Measurements from ENCODE around the gene LRRC40.

The LRRC40 gene

DNA sequence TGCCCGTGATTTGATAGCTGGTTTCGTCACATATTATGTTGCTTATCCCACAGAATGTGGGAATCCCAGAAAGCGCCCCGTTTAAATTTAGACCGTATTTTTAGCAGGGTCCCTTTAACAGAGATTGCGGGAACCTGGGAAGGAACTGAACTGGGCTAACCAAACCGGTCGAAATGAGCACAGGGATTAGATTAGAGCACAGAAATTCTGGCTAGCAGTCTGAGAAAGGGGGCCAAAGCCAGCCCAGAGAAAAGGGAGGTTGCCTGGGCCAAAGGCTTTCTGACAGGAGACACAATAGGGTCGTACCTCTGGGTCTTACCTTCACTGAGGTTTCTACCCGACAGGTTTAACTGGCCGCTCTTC, 327 bp downstream of the LRRC40 start:
- no peak for DNase-seq (ENCODE audit: low read depth, low spot score)
- POLR2A ChIA-PET: interaction anchor here (1.1 to 2.6 kb wide), 3 partner anchors 16 to 206 kb away, joined by 4 to 15 read pairs (median 6); partner anchors contain the start of genes ANKRD13C, CTH and SRSF11
- TF ChIP-seq, protein P1, sequence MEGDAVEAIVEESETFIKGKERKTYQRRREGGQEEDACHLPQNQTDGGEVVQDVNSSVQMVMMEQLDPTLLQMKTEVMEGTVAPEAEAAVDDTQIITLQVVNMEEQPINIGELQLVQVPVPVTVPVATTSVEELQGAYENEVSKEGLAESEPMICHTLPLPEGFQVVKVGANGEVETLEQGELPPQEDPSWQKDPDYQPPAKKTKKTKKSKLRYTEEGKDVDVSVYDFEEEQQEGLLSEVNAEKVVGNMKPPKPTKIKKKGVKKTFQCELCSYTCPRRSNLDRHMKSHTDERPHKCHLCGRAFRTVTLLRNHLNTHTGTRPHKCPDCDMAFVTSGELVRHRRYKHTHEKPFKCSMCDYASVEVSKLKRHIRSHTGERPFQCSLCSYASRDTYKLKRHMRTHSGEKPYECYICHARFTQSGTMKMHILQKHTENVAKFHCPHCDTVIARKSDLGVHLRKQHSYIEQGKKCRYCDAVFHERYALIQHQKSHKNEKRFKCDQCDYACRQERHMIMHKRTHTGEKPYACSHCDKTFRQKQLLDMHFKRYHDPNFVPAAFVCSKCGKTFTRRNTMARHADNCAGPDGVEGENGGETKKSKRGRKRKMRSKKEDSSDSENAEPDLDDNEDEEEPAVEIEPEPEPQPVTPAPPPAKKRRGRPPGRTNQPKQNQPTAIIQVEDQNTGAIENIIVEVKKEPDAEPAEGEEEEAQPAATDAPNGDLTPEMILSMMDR (IDR thresholded peaks at IDR 0.05; ENCODE audit: insufficient read depth, low read length, missing control alignments): no peak
- H3K4me3 ChIP-seq (ENCODE audit: low read depth, low read length): peak overlapping the region; percentile 97
- CTCF ChIA-PET: no interaction called here

DNA sequence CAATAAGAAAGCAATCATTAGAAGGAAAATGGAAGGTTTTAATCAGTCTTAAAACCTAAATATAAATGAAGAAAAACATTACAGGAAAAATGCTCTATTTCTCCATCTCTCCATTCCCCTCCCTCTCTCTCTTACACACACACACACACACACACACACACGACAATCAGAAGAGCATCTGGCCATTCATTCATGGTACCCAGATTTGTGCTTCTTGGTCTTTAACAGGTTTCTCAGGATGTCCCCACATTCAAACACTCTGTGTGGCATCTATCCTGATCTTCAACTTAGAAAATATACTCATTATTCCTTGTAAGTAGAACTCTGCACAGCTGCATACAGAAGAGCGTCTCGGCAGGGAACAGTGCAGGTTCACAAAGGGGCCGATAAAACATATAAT, 779 bp downstream of the LRRC40 start:
- TF ChIP-seq, protein P1 (IDR thresholded peaks at IDR 0.05; ENCODE audit: insufficient read depth, low read length, missing control alignments): no peak
- peak overlapping the region; percentile 97 for H3K4me3 ChIP-seq (ENCODE audit: low read depth, low read length)
- ChIA-PET CTCF (no interaction called here), POLR2A (interaction anchor here (1.1 to 2.6 kb wide), 2 partner anchors 17 to 150 kb away, joined by 4 to 15 read pairs; partner anchors contain the start of genes ANKRD13C and SRSF11)
- no peak for DNase-seq (ENCODE audit: low read depth, low spot score)

DNA sequence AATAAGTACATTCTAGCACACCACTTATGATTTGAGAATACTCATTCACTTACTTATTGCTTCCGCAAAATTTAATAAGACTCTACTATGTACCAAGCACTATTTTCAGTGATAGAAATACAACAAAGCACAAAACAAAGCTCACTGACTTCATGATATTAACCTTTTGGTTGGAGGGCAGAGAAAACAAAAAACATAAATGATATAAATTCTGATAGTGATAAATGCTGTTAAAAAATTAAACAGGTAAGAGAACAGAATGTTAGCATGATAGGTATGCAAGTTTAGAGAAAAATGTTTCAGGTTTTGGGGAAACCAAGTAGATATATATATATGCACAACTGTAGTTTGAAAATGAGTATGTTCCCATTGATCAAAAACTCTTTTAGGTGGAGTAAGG, 1.2 kb downstream of the LRRC40 start:
- DNase-seq (ENCODE audit: low read depth, low spot score): no peak

DNA sequence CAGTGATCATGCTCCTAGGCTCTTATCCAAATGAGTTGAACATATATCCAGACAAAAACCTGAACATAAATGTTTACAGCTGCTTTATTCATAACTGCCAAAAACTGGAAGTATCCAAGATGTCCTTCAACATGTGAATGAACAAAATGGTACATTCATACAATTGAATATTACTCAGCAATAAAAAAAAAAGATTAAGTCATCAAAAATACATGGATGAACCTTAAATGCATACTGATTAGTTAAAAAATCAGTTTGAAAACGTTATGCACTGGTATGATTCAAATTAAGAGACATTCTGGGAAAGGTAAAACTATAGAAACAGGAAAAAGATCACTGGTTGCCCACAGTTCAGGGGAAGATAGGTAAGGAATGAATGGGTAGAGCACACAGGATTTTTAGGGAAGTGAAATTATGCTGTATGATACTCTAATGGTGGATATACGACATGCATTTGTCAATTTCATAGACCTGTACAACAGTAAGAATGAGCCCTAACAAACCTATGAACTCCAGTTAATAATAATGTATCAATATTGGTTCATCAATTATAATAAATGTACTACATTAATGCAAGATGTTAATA, 3.1 kb downstream of the LRRC40 start:
- TF ChIP-seq, protein P1 (IDR thresholded peaks at IDR 0.05; ENCODE audit: insufficient read depth, low read length, missing control alignments): no peak
- POLR2A ChIA-PET: interaction anchor here (0.6 kb wide), 1 partner anchor 11 kb away, joined by 3 read pairs; no protein-coding TSS in a partner anchor
- no peak overlapping the region for H3K4me3 ChIP-seq (ENCODE audit: low read depth, low read length)
- CTCF ChIA-PET: no interaction called here
- DNase-seq (ENCODE audit: low read depth, low spot score): no peak

More for the DNA sequence above, 1.2 kb downstream of the LRRC40 start:
- TF ChIP-seq, protein P1 (IDR thresholded peaks at IDR 0.05; ENCODE audit: insufficient read depth, low read length, missing control alignments): no peak
- POLR2A ChIA-PET: no interaction called here
- H3K4me3 ChIP-seq (ENCODE audit: low read depth, low read length): peak overlapping the region; percentile 97
- CTCF ChIA-PET: no interaction called here

DNA sequence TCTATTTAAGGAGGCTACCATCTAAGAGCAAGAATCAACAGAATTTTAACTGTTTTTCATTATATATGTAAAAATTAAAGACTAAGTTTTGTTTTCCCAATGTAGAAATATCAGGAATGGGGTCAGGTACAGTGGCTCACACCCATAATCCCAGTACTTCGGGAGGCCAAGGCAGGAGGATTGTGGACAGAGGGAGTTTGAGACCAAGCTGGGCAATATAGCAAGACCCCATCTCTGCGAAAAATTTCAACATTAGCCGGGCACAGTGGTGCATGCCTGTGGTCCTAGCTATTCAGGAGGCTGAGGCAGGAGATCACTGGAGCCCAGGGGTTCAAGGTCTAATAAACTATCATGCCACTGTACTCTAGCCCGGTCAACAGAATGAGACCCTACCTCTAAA, 5.3 kb downstream of the LRRC40 start:
- ChIA-PET CTCF (no interaction called here), POLR2A (no interaction called here)
- TF ChIP-seq, protein P1 (IDR thresholded peaks at IDR 0.05; ENCODE audit: insufficient read depth, low read length, missing control alignments): no peak
- no peak for DNase-seq (ENCODE audit: low read depth, low spot score)
- H3K4me3 ChIP-seq (ENCODE audit: low read depth, low read length): no peak overlapping the region

DNA sequence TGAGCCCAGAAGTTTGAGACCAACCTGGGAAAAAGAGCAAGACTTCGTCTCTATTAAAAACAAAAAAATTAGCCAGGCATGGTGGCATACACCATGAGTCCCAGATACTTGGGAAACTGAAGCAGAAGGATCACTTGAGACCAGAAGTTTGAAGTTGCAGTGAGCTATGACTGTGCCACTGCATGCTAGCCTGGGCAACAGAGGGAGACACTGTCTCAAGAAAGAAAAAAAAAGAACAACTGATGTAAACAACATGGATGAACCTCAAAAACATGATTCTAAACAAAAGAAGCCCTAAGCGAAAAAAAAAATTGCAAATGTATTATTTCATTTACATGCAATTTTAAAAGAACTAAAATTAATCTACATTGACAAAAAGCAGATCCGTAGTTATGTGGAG, 9.0 kb downstream of the LRRC40 start:
- DNase-seq (ENCODE audit: low read depth, low spot score): no peak
- H3K4me3 ChIP-seq (ENCODE audit: low read depth, low read length): no peak overlapping the region
- POLR2A ChIA-PET: no interaction called here
- TF ChIP-seq, protein P1 (IDR thresholded peaks at IDR 0.05; ENCODE audit: insufficient read depth, low read length, missing control alignments): no peak
- CTCF ChIA-PET: no interaction called here
